ENCODE results near the gene AKAP13.

Gene AKAP13

GRCh38 chr15:85419161-85419560 is 38.8 kb downstream of the AKAP13 start:
- Histone ChIP-seq H3K27ac (no peak overlapping the region), H3K27me3 (no peaks in the 10 kb centered on the region), H3K9me3 (peaks cover 9% of the 10 kb centered on the region; the same call in 1 of the 2 replicates), H3K4me3 (no peak overlapping the region), H4K20me1 (peaks cover 46% of the 10 kb centered on the region), H3K9ac (no peak overlapping the region), H3K4me2 (no peak overlapping the region), H3K4me1 (peaks cover 10% of the 10 kb centered on the region), H3K36me3 (no peaks in the 10 kb centered on the region)
- no peak for TF ChIP-seq Cebpa-rat (IDR thresholded peaks at IDR 0.05)

GRCh38 chr15:85421116-85421925 is 40.9 kb downstream of the AKAP13 start:
- peaks cover 10% of the 10 kb centered on the region for H3K4me1 ChIP-seq
- peaks cover 9% of the 10 kb centered on the region; the same call in 1 of the 2 replicates for H3K9me3 ChIP-seq

GRCh38 chr15:85422607-85423006 is 42.2 kb downstream of the AKAP13 start:
- Histone ChIP-seq H3K4me1 (peaks cover 10% of the 10 kb centered on the region), H3K9ac (no peak overlapping the region), H3K4me2 (no peak overlapping the region), H3K36me3 (no peaks in the 10 kb centered on the region), H3K27ac (no peak overlapping the region), H3K27me3 (no peaks in the 10 kb centered on the region), H4K20me1 (peaks cover 47% of the 10 kb centered on the region), H3K9me3 (peaks cover 9% of the 10 kb centered on the region; the same call in 1 of the 2 replicates), H3K4me3 (no peak overlapping the region)
- no peak for TF ChIP-seq Cebpa-rat (IDR thresholded peaks at IDR 0.05)

More at GRCh38 chr15:85421116-85421925, 40.9 kb downstream of the AKAP13 start:
- TF ChIP-seq Cebpa-rat (IDR thresholded peaks at IDR 0.05): no peak
- H3K4me2 ChIP-seq: peak overlapping the region; percentile 25
- no peak overlapping the region for H3K27ac ChIP-seq
- no peaks in the 10 kb centered on the region for H3K27me3 ChIP-seq
- H3K36me3 ChIP-seq: no peaks in the 10 kb centered on the region
- peaks cover 43% of the 10 kb centered on the region for H4K20me1 ChIP-seq
- no peak overlapping the region for H3K9ac ChIP-seq
- H3K4me3 ChIP-seq: no peak overlapping the region

DNA sequence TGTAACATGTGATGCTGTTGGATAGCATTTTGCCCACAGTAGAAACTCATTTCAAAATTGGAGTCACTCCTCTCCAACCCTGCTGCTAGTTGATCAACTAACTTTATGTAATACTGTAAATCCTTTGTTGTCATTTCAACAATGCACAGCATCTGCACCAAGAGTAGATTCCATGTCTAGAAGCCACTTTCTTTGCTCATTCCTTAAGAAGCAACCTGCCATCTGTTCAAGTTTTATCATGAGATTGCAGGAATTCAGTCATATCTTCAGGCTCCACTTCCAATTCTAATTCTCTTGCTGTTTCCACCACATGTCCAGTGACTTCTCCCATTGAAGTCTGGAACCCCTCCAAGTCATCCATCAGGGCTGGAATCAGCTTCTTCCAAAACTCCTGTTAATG is 42.9 kb downstream of the AKAP13 start:
- no peak overlapping the region for H3K4me2 ChIP-seq

DNA sequence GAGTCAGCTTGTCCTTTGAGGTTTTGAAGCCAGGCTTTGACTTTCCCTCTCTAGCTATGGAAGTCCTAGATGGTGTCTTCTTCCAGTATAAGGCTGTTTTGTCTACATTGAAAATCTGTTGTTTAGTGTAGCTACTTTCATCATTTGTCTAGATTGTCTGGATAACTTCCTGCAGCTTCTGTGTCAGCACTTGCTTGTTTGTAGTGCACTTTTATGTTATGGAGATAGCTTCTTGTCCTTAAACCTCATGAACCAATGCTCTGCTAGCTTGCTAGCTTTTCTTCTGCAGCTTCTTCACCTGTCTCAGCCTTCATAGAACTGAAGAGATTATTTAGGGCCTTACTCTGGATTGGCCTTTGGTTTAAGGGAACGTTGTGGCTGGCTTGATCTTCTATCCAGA is 43.8 kb downstream of the AKAP13 start:
- TF ChIP-seq Cebpa-rat (IDR thresholded peaks at IDR 0.05): no peak
- Histone ChIP-seq H4K20me1 (peaks cover 59% of the 10 kb centered on the region), H3K9me3 (peaks cover 6% of the 10 kb centered on the region; the same call in 1 of the 2 replicates), H3K27me3 (no peaks in the 10 kb centered on the region), H3K4me3 (no peak overlapping the region), H3K4me2 (no peak overlapping the region), H3K36me3 (no peaks in the 10 kb centered on the region), H3K27ac (no peak overlapping the region), H3K9ac (no peak overlapping the region), H3K4me1 (peaks cover 10% of the 10 kb centered on the region)

More for the DNA sequence above, 42.9 kb downstream of the AKAP13 start:
- Histone ChIP-seq H3K4me1 (peaks cover 10% of the 10 kb centered on the region), H3K27ac (no peak overlapping the region), H3K4me3 (no peak overlapping the region), H3K9ac (no peak overlapping the region), H4K20me1 (peaks cover 53% of the 10 kb centered on the region), H3K27me3 (no peaks in the 10 kb centered on the region), H3K36me3 (no peaks in the 10 kb centered on the region), H3K9me3 (peaks cover 6% of the 10 kb centered on the region; the same call in 1 of the 2 replicates)
- TF ChIP-seq Cebpa-rat (IDR thresholded peaks at IDR 0.05): no peak

DNA sequence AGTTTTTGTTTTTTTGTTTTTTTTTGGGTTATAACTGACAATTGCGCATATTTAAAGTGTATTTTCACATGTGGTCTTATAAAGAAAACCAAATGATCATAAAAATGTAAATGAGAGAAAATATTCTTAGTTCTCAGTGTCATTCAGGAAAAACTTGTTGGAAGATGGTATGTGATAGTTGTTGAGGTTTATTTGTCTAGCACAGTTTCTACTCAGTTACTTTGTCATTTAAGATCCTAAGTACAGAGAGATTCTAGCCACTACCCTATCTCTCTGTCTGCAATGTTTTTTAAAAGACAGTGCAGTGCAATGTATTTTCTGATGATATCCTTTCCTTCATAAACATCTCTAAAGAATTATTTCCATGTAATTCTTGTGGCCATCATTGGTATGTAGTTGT is 46.1 kb downstream of the AKAP13 start:
- no peak overlapping the region for H3K9ac ChIP-seq
- H3K27me3 ChIP-seq: no peaks in the 10 kb centered on the region
- no peaks in the 10 kb centered on the region for H3K36me3 ChIP-seq
- peaks cover 61% of the 10 kb centered on the region; the same call in 1 of the 2 replicates for H4K20me1 ChIP-seq
- H3K4me1 ChIP-seq: peaks cover 1% of the 10 kb centered on the region
- H3K9me3 ChIP-seq: no peaks in the 10 kb centered on the region; the same call in 1 of the 2 replicates
- no peak overlapping the region for H3K27ac ChIP-seq
- H3K4me2 ChIP-seq: no peak overlapping the region
- no peak overlapping the region for H3K4me3 ChIP-seq
- no peak for TF ChIP-seq Cebpa-rat (IDR thresholded peaks at IDR 0.05)

GRCh38 chr15:85427286-85428028 is 47.1 kb downstream of the AKAP13 start:
- no peak overlapping the region for H3K4me3 ChIP-seq
- no peak overlapping the region for H3K4me2 ChIP-seq
- H3K4me1 ChIP-seq: no peaks in the 10 kb centered on the region
- H3K27me3 ChIP-seq: no peaks in the 10 kb centered on the region
- peaks cover 7% of the 10 kb centered on the region; the same call in 1 of the 2 replicates for H3K9me3 ChIP-seq
- peaks cover 52% of the 10 kb centered on the region; the same call in 1 of the 2 replicates for H4K20me1 ChIP-seq
- H3K27ac ChIP-seq: no peak overlapping the region
- no peak overlapping the region for H3K9ac ChIP-seq
- no peaks in the 10 kb centered on the region for H3K36me3 ChIP-seq
- no peak for TF ChIP-seq Cebpa-rat (IDR thresholded peaks at IDR 0.05)

DNA sequence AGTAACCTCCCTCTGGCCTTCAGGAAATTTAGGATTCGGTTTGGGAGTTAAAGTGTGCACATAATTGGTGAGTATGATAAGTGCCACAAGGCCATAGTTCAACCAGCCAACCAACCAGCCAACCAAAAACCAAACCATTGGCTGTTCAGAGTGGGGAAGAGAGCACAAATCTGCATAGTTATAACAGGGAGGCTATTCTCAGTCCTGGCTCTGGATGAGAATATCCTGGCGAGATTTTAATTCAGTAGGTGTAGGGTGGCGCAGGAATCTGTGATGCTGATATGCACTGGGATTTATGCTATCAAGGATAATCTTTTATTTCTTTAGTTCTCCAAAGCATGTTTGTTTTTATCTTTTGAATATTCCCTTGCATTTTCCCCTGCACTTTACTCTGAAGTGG is 49.1 kb downstream of the AKAP13 start:
- peaks cover 32% of the 10 kb centered on the region; the same call in 1 of the 2 replicates for H4K20me1 ChIP-seq
- no peaks in the 10 kb centered on the region for H3K4me1 ChIP-seq
- H3K36me3 ChIP-seq: no peaks in the 10 kb centered on the region
- no peak overlapping the region for H3K27ac ChIP-seq
- no peaks in the 10 kb centered on the region for H3K27me3 ChIP-seq
- peaks cover 20% of the 10 kb centered on the region for H3K9me3 ChIP-seq
- TF ChIP-seq Cebpa-rat (IDR thresholded peaks at IDR 0.05): no peak
- H3K4me2 ChIP-seq: no peak overlapping the region
- no peak overlapping the region for H3K9ac ChIP-seq
- no peak overlapping the region for H3K4me3 ChIP-seq

DNA sequence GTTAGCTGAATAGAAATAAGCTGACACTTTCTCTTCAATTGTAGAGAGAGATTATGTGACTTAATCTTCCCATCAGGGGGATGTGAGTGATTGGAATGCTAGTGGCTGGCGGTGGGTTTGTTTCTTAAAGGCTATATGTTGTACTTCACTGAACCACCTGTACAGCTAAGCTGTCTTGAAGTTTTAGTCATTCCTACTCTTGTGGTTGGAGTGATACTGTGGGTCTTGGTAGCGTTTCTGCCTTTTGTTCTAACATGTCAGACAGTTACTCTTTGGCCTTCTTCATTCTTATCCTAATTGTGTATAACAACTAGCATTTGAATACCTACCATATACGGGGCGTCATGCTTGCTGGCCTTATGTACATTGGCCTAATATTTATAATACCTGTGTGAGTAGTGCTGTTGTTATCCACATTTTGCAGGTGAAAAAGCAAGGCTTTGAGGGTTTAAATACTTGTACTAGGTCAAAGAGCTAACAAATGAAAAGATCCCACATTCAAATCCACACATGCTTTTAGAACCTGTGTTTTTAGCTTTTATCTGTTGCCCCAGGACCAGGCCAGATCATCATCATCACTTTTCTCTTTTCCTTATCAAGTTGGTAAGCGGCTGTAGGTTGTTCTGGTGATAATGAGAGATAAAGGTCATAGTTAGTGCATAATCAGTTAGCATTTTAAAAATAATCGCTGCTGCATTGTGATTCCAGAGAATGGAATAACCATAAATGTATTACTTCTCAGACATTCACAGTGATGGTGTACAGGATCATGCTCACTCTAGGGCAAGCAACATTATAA is 50.2 kb downstream of the AKAP13 start:
- Histone ChIP-seq H3K36me3 (no peaks in the 10 kb centered on the region), H3K9me3 (peaks cover 20% of the 10 kb centered on the region), H3K4me2 (no peak overlapping the region), H3K27me3 (no peaks in the 10 kb centered on the region), H3K4me1 (no peaks in the 10 kb centered on the region), H3K9ac (no peak overlapping the region), H4K20me1 (peaks cover 28% of the 10 kb centered on the region; the same call in 1 of the 2 replicates), H3K27ac (no peak overlapping the region), H3K4me3 (no peak overlapping the region)
- no peak for TF ChIP-seq Cebpa-rat (IDR thresholded peaks at IDR 0.05)

Measured in BLaER1 (cell line).